ENCODE measurements around the gene GALNT16.

The GALNT16 gene

GRCh38 chr14:69349091-69349777 is 89.3 kb downstream of the GALNT16 start:
- no peaks in the 10 kb centered on the region for H3K36me3 ChIP-seq (ENCODE audit: insufficient read depth, low read length)
- no peak overlapping the region for H3K27ac ChIP-seq (ENCODE audit: low read length)
- no peaks in the 10 kb centered on the region for H3K9me3 ChIP-seq (ENCODE audit: insufficient read depth, low read length, severe bottlenecking)
- no peak overlapping the region for H2AFZ ChIP-seq (ENCODE audit: low read depth, low read length)
- no peak for ATAC-seq (ENCODE audit: insufficient read depth, low read depth)
- H3K4me3 ChIP-seq (ENCODE audit: low read depth in 1 of 2, low read length in 2 of 2) = no peak overlapping the region
- no peak overlapping the region for H3K4me2 ChIP-seq (ENCODE audit: insufficient read depth, low read length)
- no peaks in the 10 kb centered on the region for H3K4me1 ChIP-seq (ENCODE audit: insufficient read depth, low read length)
- no peaks in the 10 kb centered on the region for H3K79me2 ChIP-seq (ENCODE audit: insufficient read depth, low read length)
- H4K20me1 ChIP-seq (ENCODE audit: insufficient read depth, low read length) = peaks cover 9% of the 10 kb centered on the region; the same call in 1 of the 2 replicates
- no peak for TF ChIP-seq CTCF (IDR thresholded peaks at IDR 0.05; ENCODE audit: borderline replicate concordance, extremely low read depth, low read length, poor library complexity, severe bottlenecking)
- no peak for TF ChIP-seq EZH2 (IDR thresholded peaks at IDR 0.05; ENCODE audit: borderline replicate concordance, low read depth, low read length, severe bottlenecking)
- DNase-seq = no peak
- H3K9ac ChIP-seq (ENCODE audit: low read depth, low read length) = no peak overlapping the region
- peaks cover 5% of the 10 kb centered on the region for H3K27me3 ChIP-seq (ENCODE audit: insufficient read depth, low read length, poor library complexity)

GRCh38 chr14:69350892-69351291 is 90.9 kb downstream of the GALNT16 start:
- no peaks in the 10 kb centered on the region for H3K79me2 ChIP-seq (ENCODE audit: insufficient read depth, low read length)
- H2AFZ ChIP-seq (ENCODE audit: low read depth, low read length) = no peak overlapping the region
- H3K36me3 ChIP-seq (ENCODE audit: insufficient read depth, low read length) = no peaks in the 10 kb centered on the region
- no peaks in the 10 kb centered on the region for H3K9me3 ChIP-seq (ENCODE audit: insufficient read depth, low read length, severe bottlenecking)
- no peak overlapping the region for H3K4me2 ChIP-seq (ENCODE audit: insufficient read depth, low read length)
- TF ChIP-seq CTCF (IDR thresholded peaks at IDR 0.05; ENCODE audit: borderline replicate concordance, extremely low read depth, low read length, poor library complexity, severe bottlenecking) = no peak
- TF ChIP-seq EZH2 (IDR thresholded peaks at IDR 0.05; ENCODE audit: borderline replicate concordance, low read depth, low read length, severe bottlenecking) = no peak
- H3K27ac ChIP-seq (ENCODE audit: low read length) = no peak overlapping the region
- H3K4me3 ChIP-seq (ENCODE audit: low read depth in 1 of 2, low read length in 2 of 2) = no peak overlapping the region
- H4K20me1 ChIP-seq (ENCODE audit: insufficient read depth, low read length) = peaks cover 4% of the 10 kb centered on the region; the same call in 1 of the 2 replicates
- ATAC-seq (ENCODE audit: insufficient read depth, low read depth) = no peak
- DNase-seq = no peak
- no peaks in the 10 kb centered on the region for H3K27me3 ChIP-seq (ENCODE audit: insufficient read depth, low read length, poor library complexity)
- H3K4me1 ChIP-seq (ENCODE audit: insufficient read depth, low read length) = no peaks in the 10 kb centered on the region
- no peak overlapping the region for H3K9ac ChIP-seq (ENCODE audit: low read depth, low read length)

- H4K20me1 ChIP-seq (ENCODE audit: insufficient read depth, low read length) = peaks cover 4% of the 10 kb centered on the region; the same call in 1 of the 2 replicates
- H3K79me2 ChIP-seq (ENCODE audit: insufficient read depth, low read length) = no peaks in the 10 kb centered on the region
- no peaks in the 10 kb centered on the region for H3K4me1 ChIP-seq (ENCODE audit: insufficient read depth, low read length)
- no peak overlapping the region for H3K9ac ChIP-seq (ENCODE audit: low read depth, low read length)
- no peaks in the 10 kb centered on the region for H3K36me3 ChIP-seq (ENCODE audit: insufficient read depth, low read length)
- no peak for TF ChIP-seq EZH2 (IDR thresholded peaks at IDR 0.05; ENCODE audit: borderline replicate concordance, low read depth, low read length, severe bottlenecking)
- no peak for TF ChIP-seq CTCF (IDR thresholded peaks at IDR 0.05; ENCODE audit: borderline replicate concordance, extremely low read depth, low read length, poor library complexity, severe bottlenecking)
- no peaks in the 10 kb centered on the region for H3K27me3 ChIP-seq (ENCODE audit: insufficient read depth, low read length, poor library complexity)
- H3K4me3 ChIP-seq (ENCODE audit: low read depth in 1 of 2, low read length in 2 of 2) = no peak overlapping the region
- no peaks in the 10 kb centered on the region for H3K9me3 ChIP-seq (ENCODE audit: insufficient read depth, low read length, severe bottlenecking)
- H3K4me2 ChIP-seq (ENCODE audit: insufficient read depth, low read length) = no peak overlapping the region
- no peak overlapping the region for H2AFZ ChIP-seq (ENCODE audit: low read depth, low read length)
- no peak overlapping the region for H3K27ac ChIP-seq (ENCODE audit: low read length)
- ATAC-seq (ENCODE audit: insufficient read depth, low read depth) (no peak), DNase-seq (no peak)
Observed at GRCh38 chr14:69351385-69351784, 91.4 kb downstream of the GALNT16 start.
